HFFc6 (cell line): ENCODE measurements around the gene CD79B. TPM values are rescaled to one million over a fixed set of nuclear protein-coding genes. Genes with fewer than 3 reads are reported as not detected.
"Not testable (repeated sequence)": the region's sequence is repeated elsewhere in the genome, so short reads cannot be mapped to it uniquely, and the experiment has no call there.

Experiments
- DNase-seq: peaks from one replicate; pipeline ENCODE4 v3.0.0-alpha.2; 2018
- H3K27ac Mint-ChIP-seq: 2 replicates; pipeline ENCODE4 v1.8.0; 2020; ENCODE audit warnings: mild to moderate bottlenecking, mixed read lengths
- H3K27me3 Mint-ChIP-seq: 2 replicates; pipeline ENCODE4 v1.8.0; 2021; ENCODE audit warnings: mild to moderate bottlenecking, moderate library complexity, mixed read lengths; ENCODE audit not compliant: insufficient read depth
- H3K36me3 Mint-ChIP-seq: 2 replicates; pipeline ENCODE4 v1.8.0; 2021; ENCODE audit warnings: low read depth, mixed read lengths
- H3K4me1 Mint-ChIP-seq: 2 replicates; pipeline ENCODE4 v1.8.0; 2020; ENCODE audit warnings: low read depth, mixed read lengths
- H3K4me3 Mint-ChIP-seq: 2 replicates; pipeline ENCODE4 v1.8.0; 2020; ENCODE audit warnings: mild to moderate bottlenecking, moderate library complexity, mixed read lengths
- H3K9me3 Mint-ChIP-seq: 2 replicates; pipeline ENCODE4 v1.8.0; 2020; ENCODE audit warnings: mild to moderate bottlenecking, mixed read lengths
- CTCF ChIP-seq: fragments of 200-600 bp; sonication (generic); IDR thresholded peaks from 2 replicates; pipeline ENCODE4 v1.5.0; 2021; ENCODE audit warnings: antibody characterized with exemption, mild to moderate bottlenecking
- total RNA-seq, 6 experiments: library from RNA; stranded (reverse); fragmentation: NEBNext Ultra II Directional; extraction: Animal tissue kit (Norgen Biotek cat#: 25700); gene quantifications; 2 replicates in 1 of 6; 3 replicates in 5 of 6; pipeline ENCODE4 v1.2.3, GENCODE V29; 2021

CD79B gene
- total RNA-seq, 6 experiments from 2014 or later = 0.26 to 0.76 (median 0.34) TPM; not detected in 1

GRCh38 chr17:63916566-63917185 is 15.5 kb downstream of the CD79B start:
- H3K4me3 Mint-ChIP-seq = no peak overlapping the region
- no peaks in the 10 kb centered on the region for H3K4me1 Mint-ChIP-seq
- no peaks in the 10 kb centered on the region for H3K9me3 Mint-ChIP-seq
- no peak for DNase-seq
- no peak overlapping the region for H3K27ac Mint-ChIP-seq
- peaks cover 34% of the 10 kb centered on the region for H3K27me3 Mint-ChIP-seq
- no peaks in the 10 kb centered on the region for H3K36me3 Mint-ChIP-seq
- TF ChIP-seq CTCF = no peak

DNA sequence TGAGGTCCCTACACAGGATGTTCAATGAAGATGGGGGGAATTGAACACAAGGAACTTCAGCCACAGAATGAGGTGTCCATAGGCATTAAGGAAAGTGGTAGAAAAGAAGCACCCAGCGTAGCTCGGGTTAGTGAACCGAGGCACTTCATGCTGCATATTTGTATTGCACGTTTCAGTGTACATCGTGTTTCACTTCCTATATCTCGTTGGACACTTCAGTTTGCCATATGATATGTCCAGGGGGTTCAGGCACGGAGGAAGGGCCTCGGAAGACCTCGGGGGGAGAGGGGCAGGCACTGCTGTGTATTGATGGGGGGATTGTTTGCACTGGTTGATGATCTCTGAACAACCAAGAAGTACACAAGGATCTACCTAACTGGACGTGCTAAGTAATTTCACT is 16.4 kb downstream of the CD79B start:
- not testable (repeated sequence) for H3K27ac Mint-ChIP-seq, H3K4me1 Mint-ChIP-seq, H3K36me3 Mint-ChIP-seq, H3K4me3 Mint-ChIP-seq, DNase-seq, H3K9me3 Mint-ChIP-seq
- H3K27me3 Mint-ChIP-seq = peaks cover 39% of the 10 kb centered on the region

DNA sequence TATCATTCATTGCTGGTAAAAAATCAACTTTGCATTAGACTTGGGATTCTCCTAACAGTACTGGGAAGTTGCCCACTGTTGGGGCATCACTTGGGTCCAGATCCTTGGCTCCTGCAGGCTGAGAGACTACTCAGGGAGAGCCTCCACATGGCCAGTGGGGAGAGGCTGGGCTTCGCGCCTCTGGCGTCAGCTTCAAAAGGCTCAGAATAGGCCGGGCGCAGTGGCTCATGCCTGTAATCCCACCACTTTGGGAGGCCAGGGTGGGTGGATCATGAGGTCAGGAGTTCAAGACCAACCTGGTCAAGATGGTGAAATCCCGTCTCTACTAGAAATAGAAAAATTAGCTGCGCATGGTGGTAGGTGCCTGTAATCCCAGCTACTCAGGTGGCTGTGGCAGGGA is 17.7 kb downstream of the CD79B start:
- H3K4me1 Mint-ChIP-seq = no peaks in the 10 kb centered on the region
- TF ChIP-seq CTCF = no peak
- H3K9me3 Mint-ChIP-seq = no peaks in the 10 kb centered on the region
- H3K27me3 Mint-ChIP-seq = peaks cover 49% of the 10 kb centered on the region
- DNase-seq = no peak
- H3K36me3 Mint-ChIP-seq = no peaks in the 10 kb centered on the region
- no peak overlapping the region for H3K27ac Mint-ChIP-seq
- H3K4me3 Mint-ChIP-seq = no peak overlapping the region

GRCh38 chr17:63911657-63912100 is 20.5 kb downstream of the CD79B start:
- peak; percentile 82 for TF ChIP-seq CTCF
- Mint-ChIP-seq H3K9me3 (no peaks in the 10 kb centered on the region), H3K36me3 (no peaks in the 10 kb centered on the region), H3K4me3 (no peak overlapping the region), H3K4me1 (no peaks in the 10 kb centered on the region), H3K27ac (no peak overlapping the region), H3K27me3 (peaks cover 65% of the 10 kb centered on the region)
- DNase-seq = no peak

DNA sequence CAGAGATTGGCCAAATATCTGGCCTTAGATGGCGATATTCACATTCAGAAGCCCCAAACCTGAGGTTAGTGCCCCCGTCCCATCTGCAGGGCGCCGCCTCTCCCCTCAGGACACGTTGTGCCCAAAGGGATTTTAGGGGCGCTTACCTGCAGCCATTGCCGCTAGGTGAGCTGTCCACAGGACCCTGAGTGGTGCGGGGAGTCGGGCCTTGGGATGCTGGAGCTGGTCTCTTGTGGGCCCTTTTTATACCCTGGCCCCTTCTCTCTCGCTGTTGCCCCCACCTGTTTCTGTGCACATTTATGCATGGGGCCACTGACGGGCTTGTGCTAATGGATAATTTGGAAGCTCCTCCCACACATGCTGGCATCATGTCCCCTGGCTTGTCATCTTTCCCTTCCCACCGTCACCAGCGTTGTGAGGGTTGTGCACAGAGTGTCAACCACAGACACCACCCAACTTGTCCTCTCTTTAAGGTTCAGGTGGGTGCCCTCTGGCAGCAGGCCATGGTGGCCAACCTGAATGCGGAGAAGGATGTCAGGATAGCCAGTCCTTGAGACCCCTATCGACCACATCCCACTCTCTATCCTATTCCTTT is 21.0 kb downstream of the CD79B start, which contains the start of gene CSHL1:
Gene CSHL1, minus strand, starts transcription at position 218 of the 595 bp plus-strand sequence. Its CDS starts 62 bp downstream, at position 156.
- H3K36me3 Mint-ChIP-seq = no peaks in the 10 kb centered on the region
- H3K27ac Mint-ChIP-seq = no peak within 1 kb of the TSS
- TF ChIP-seq CTCF = no peak
- peaks cover 65% of the 10 kb centered on the region for H3K27me3 Mint-ChIP-seq
- H3K9me3 Mint-ChIP-seq = no peaks in the 10 kb centered on the region
- H3K4me1 Mint-ChIP-seq = no peaks in the 10 kb centered on the region
- no peak for DNase-seq
- no peak within 1 kb of the TSS for H3K4me3 Mint-ChIP-seq

DNA sequence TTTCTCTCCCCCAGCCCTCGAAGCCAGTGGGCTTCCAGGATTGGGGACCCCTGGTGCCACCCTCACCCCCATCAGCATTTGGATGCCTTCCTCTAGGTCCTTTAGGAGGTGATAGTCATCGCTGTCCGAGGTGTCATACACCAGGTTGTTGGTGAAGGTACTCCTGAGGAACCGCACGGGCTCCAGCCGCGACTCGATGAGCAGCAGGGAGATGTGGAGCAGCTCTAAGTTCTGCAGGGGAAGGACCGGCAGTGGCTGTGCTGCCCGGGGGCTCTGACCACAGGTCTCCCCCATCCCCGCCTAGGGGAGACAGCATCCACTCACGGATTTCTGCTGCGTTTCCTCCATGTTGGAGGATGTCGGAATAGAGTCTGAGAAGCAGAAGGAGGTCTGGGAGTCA is 22.0 kb downstream of the CD79B start:
- no peak for TF ChIP-seq CTCF
- no peak overlapping the region for H3K27ac Mint-ChIP-seq
- DNase-seq = no peak
- no peaks in the 10 kb centered on the region for H3K9me3 Mint-ChIP-seq
- H3K27me3 Mint-ChIP-seq = peaks cover 57% of the 10 kb centered on the region
- H3K4me3 Mint-ChIP-seq = no peak overlapping the region
- no peaks in the 10 kb centered on the region for H3K4me1 Mint-ChIP-seq
- H3K36me3 Mint-ChIP-seq = no peaks in the 10 kb centered on the region

GRCh38 chr17:63909586-63909985 is 22.5 kb downstream of the CD79B start:
- H3K36me3 Mint-ChIP-seq, DNase-seq, H3K4me3 Mint-ChIP-seq, H3K9me3 Mint-ChIP-seq, H3K4me1 Mint-ChIP-seq, H3K27ac Mint-ChIP-seq: not testable (repeated sequence)
- H3K27me3 Mint-ChIP-seq = peaks cover 57% of the 10 kb centered on the region
